GM19455 (cell line): ENCODE data around the gene AMPD2.
A peak's percentile ranks its signal among the peaks of the same experiment; 100 is the strongest.

Experiments
- ATAC-seq: cut with Tn5 transposase; IDR thresholded peaks from one replicate; pipeline ENCODE4 v1.9.1; 2021; ENCODE audit not compliant: unreplicated experiment

The AMPD2 gene

GRCh38 chr1:109630081-109630897 is 10.7 kb downstream of the AMPD2 start:
- ATAC-seq = no peak

- no peak for ATAC-seq
These were observed 11.4 kb downstream of the AMPD2 start for GRCh38 chr1:109630898-109631512.

GRCh38 chr1:109631513-109632505 is 12.2 kb downstream of the AMPD2 start:
- no peak for ATAC-seq

GRCh38 chr1:109632671-109633346 is 13.2 kb downstream of the AMPD2 start:
- ATAC-seq = no peak

GRCh38 chr1:109634292-109634691 is 14.7 kb downstream of the AMPD2 start:
- no peak for ATAC-seq

- no peak for ATAC-seq
These were observed 15.4 kb downstream of the AMPD2 start for GRCh38 chr1:109634771-109635750.

GRCh38 chr1:109635862-109636200 is 16.2 kb downstream of the AMPD2 start:
- no peak for ATAC-seq

- no peak for ATAC-seq
These were observed 16.7 kb downstream of the AMPD2 start for GRCh38 chr1:109636201-109636952.

GRCh38 chr1:109637446-109637845 is 17.8 kb downstream of the AMPD2 start:
- ATAC-seq = no peak

- no peak for ATAC-seq
These were observed 19.6 kb downstream of the AMPD2 start for GRCh38 chr1:109639063-109639840.

GRCh38 chr1:109639841-109640184 is 20.2 kb downstream of the AMPD2 start:
- no peak for ATAC-seq

GRCh38 chr1:109640285-109640865 is 20.7 kb downstream of the AMPD2 start:
- no peak for ATAC-seq

GRCh38 chr1:109641078-109641740 is 21.6 kb downstream of the AMPD2 start:
- no peak for ATAC-seq

- no peak for ATAC-seq
These were observed 22.2 kb downstream of the AMPD2 start for GRCh38 chr1:109641861-109642260.

- ATAC-seq = no peak
These were observed 23.0 kb downstream of the AMPD2 start for GRCh38 chr1:109642626-109643025.

- ATAC-seq = peak; percentile 88
These were observed 24.0 kb downstream of the AMPD2 start for GRCh38 chr1:109643385-109644230.

GRCh38 chr1:109644670-109645069 is 25.0 kb downstream of the AMPD2 start:
- no peak for ATAC-seq
